Activated gamma-delta T cell treated with Interleukin-2 at 50 U/mL for 16 hours (primary cell): ENCODE measurements around the gene NAV3.

Source experiments
- DNase-seq: peaks from one replicate; pipeline ENCODE4 v3.0.0-alpha.2; 2020

NAV3 gene

GRCh38 chr12:78121969-78122610, 291.4 kb downstream of the NAV3 start:
- DNase-seq, result no peak

GRCh38 chr12:78128211-78128610, 297.5 kb downstream of the NAV3 start:
- no peak for DNase-seq

GRCh38 chr12:78143717-78144116, 313.0 kb downstream of the NAV3 start:
- no peak for DNase-seq

GRCh38 chr12:78145398-78145797, 314.7 kb downstream of the NAV3 start:
- DNase-seq, result no peak

GRCh38 chr12:78146365-78146772, 315.7 kb downstream of the NAV3 start:
- DNase-seq, result no peak

GRCh38 chr12:78149459-78149858, 318.8 kb downstream of the NAV3 start:
- no peak for DNase-seq

GRCh38 chr12:78155546-78155945, 324.9 kb downstream of the NAV3 start:
- DNase-seq, result no peak

- no peak for DNase-seq
These were observed 326.1 kb downstream of the NAV3 start for GRCh38 chr12:78156751-78157150.

- DNase-seq, result no peak
These were observed 326.5 kb downstream of the NAV3 start for GRCh38 chr12:78157199-78157598.

- no peak for DNase-seq
These were observed 333.5 kb downstream of the NAV3 start for GRCh38 chr12:78164154-78164553.

GRCh38 chr12:78167510-78167909, 336.8 kb downstream of the NAV3 start:
- DNase-seq, result no peak

- no peak for DNase-seq
These were observed 340.4 kb downstream of the NAV3 start for GRCh38 chr12:78171061-78171460.

- DNase-seq, result no peak
These were observed 345.9 kb downstream of the NAV3 start for GRCh38 chr12:78176643-78177042.

GRCh38 chr12:78177298-78177697, 346.6 kb downstream of the NAV3 start:
- DNase-seq, result no peak

- no peak for DNase-seq
These were observed 348.7 kb downstream of the NAV3 start for GRCh38 chr12:78179346-78179745.

- no peak for DNase-seq
These were observed 351.0 kb downstream of the NAV3 start for GRCh38 chr12:78181544-78182162.

GRCh38 chr12:78183824-78184223, 353.1 kb downstream of the NAV3 start:
- no peak for DNase-seq

- DNase-seq, result no peak
These were observed 354.4 kb downstream of the NAV3 start for GRCh38 chr12:78185109-78185508.

GRCh38 chr12:78185651-78186050, 355.0 kb downstream of the NAV3 start:
- no peak for DNase-seq

GRCh38 chr12:78186670-78187069, 356.0 kb downstream of the NAV3 start:
- no peak for DNase-seq

- no peak for DNase-seq
These were observed 357.0 kb downstream of the NAV3 start for GRCh38 chr12:78187741-78188140.

- DNase-seq, result no peak
These were observed 359.0 kb downstream of the NAV3 start for GRCh38 chr12:78189656-78190055.

- no peak for DNase-seq
These were observed 360.9 kb downstream of the NAV3 start for GRCh38 chr12:78191611-78192010.

- DNase-seq, result no peak
These were observed 362.3 kb downstream of the NAV3 start for GRCh38 chr12:78192979-78193378.

GRCh38 chr12:78194448-78194847, 363.8 kb downstream of the NAV3 start:
- DNase-seq, result no peak
